CD4-positive, alpha-beta T cell treated with Interferon alpha-2 for 1 hour (primary cell): ENCODE measurements around the gene MYCT1.
"Not testable (repeated sequence)": the region's sequence is repeated elsewhere in the genome, so short reads cannot be mapped to it uniquely, and the experiment has no call there.

Experiments
- DNase-seq, 2 donors: peaks; one replicate each; pipeline ENCODE4 v3.0.0-alpha.2; 2020 to 2022

MYCT1 gene

GRCh38 chr6:152697634-152698033, at the start of gene MYCT1:
TSS of gene MYCT1 (plus strand) at chr6:152697897. CDS start at chr6:152697903, 6 bp downstream.
- DNase-seq = no peak

DNA sequence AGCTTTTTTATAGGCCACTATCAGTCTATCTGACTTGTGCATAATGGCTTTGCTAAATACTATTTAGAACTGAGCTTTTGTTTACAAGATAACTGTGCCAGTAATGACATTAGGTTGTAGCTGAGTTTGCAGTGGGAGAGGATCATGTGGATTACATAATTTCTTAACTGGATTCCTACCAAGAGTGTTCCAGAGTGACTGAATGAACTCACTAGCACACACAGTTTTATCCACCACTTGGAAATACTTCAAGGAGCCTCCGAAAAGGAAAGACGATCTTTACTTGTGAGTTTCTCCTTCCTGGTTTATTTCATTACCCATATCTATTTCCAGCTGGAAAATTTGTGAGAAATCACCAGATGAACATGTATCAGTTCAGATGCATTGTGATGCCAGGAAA, 49.6 kb upstream of the MYCT1 start:
- no peak for DNase-seq

DNA sequence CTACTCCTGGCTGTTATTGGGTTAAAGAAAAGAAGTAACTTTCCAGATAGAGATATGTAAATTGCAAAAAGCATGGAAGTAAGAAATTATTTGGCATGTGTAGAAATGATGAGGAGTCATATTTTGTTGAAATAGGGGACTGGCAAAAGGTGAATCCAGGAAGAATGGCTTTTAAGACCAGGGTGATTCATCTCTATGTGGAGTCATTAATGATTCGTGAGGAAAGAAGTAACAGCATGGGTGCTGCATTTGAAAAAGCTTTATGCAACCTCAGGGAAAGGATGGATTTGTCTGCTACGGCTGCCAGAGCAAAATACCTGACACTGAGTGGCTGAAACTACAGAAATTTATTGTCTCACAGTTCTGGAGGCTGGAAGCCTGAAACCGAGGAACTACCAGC, 45.7 kb upstream of the MYCT1 start:
- no peak for DNase-seq

DNA sequence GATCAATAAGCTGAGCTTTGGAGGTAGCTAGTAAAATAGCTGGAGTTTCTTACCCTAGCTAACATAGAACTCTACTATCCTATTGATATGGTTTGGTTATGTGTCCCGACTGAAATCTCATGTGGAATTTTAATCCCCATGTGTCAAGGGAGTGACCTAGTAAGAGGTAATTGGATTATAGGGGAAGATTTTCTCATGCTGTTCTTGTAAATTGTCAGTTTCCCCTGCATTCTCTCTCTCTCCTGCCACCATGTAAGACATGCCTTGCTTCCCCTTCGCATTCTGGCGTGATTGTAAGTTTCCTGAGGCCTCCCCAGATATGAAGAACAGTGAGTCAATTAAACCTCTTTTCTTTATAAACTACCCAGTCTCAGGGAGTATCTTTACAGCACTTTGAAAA, 35.9 kb upstream of the MYCT1 start:
- no peak for DNase-seq

- DNase-seq = peak in 1 of 2 donors; percentile 9
Measured at GRCh38 chr6:152669895-152670294, 27.8 kb upstream of the MYCT1 start.

- DNase-seq = no peak
Measured at GRCh38 chr6:152671171-152671570, 26.5 kb upstream of the MYCT1 start.

GRCh38 chr6:152673236-152673635, 24.5 kb upstream of the MYCT1 start:
- no peak for DNase-seq

GRCh38 chr6:152680151-152680550, 17.5 kb upstream of the MYCT1 start:
- DNase-seq = no peak

- DNase-seq = no peak
Measured at GRCh38 chr6:152680879-152681517, 16.7 kb upstream of the MYCT1 start.

GRCh38 chr6:152682141-152682540, 15.6 kb upstream of the MYCT1 start:
- DNase-seq = no peak

- not testable (repeated sequence) for DNase-seq
Measured at GRCh38 chr6:152682935-152683334, 14.8 kb upstream of the MYCT1 start.

DNA sequence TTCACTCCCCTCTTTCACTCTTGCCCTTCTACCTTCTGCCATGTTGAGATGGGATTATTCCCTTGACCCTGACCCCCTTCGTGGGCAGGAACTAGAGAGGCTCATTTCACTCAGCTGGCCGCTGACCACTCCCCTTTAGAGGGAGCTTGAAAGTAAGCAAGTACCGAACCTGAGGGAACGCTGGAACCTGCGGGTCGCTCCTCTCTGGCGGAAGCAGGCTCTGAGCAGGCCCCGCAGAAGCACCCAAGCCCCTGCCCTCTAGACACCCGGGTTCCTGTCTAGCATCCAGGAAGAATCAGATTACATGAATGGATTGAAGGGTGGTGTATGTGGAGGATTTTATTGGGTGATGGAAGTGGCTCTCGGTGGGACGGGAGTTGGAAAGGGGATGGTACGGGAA, 11.9 kb upstream of the MYCT1 start:
- DNase-seq = no peak

DNA sequence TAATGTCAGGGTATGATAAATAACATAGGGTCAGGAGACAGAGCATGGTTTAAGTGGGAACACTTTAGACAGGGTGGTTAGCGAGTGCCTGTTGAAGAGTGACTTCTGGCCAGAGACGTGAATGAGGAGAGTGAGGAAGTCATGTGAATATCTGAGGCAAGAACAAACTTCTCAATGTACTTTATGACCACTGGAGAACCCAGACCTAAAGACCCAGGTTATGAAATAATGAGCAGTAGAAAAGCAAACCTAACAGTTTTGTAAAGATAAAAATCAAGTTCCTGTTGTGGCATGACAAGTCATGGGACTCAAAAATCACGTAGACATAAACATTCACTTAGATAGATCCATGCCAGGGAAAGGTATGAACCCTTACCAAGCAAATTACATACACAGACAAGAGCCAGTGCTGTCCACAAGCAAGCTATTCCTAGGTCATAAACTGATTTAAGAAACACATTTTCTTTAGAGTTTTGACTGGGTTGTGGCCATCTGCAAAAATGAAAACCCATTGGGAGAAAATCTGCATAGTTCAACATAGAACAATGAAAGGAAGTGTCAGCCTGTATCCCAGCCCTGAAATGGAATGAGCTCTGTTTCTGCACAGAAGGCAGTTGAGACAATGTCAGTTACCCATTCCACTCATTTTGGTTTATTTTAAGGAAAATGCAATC, 2.2 kb upstream of the MYCT1 start:
- no peak for DNase-seq

DNA sequence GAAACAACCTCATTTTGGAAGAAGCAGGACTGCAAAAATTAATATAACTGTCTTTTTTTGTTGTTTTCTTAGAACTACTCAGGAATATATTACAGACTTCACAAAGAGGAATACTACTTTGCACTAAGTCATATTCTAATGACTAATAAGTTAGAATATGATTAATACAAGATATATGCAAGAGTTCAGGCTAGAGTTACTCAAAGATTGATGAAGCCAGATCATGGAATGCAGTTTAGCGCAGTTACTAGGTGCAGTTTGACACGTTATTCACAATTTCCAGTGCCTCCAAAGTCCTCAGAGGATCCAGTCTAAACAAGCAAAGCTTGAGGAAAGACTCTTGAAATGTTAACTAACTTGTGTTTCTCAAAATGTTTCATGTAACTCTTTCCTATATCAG, 1.2 kb upstream of the MYCT1 start:
- DNase-seq = no peak

DNA sequence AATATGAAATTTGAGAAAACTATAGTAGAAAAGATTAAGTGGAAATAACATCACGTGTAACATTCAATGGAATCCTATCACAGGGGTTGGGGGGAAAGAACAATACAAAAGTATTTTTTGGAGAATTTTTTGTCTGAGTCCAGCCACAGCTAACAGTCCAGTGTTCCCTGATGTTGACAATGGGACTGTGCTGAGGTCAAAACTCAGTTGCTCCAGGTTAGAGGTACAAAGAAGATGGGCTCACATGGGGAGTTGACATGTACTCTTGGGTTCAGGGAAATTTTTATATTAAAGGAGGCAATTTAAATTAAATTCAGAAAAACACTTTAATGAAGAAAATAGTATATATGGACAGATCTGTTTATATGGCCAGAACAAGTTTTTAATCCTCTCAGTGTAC, 995 bp downstream of the MYCT1 start:
- DNase-seq = no peak

GRCh38 chr6:152700427-152700826, 2.7 kb downstream of the MYCT1 start:
- no peak for DNase-seq

DNA sequence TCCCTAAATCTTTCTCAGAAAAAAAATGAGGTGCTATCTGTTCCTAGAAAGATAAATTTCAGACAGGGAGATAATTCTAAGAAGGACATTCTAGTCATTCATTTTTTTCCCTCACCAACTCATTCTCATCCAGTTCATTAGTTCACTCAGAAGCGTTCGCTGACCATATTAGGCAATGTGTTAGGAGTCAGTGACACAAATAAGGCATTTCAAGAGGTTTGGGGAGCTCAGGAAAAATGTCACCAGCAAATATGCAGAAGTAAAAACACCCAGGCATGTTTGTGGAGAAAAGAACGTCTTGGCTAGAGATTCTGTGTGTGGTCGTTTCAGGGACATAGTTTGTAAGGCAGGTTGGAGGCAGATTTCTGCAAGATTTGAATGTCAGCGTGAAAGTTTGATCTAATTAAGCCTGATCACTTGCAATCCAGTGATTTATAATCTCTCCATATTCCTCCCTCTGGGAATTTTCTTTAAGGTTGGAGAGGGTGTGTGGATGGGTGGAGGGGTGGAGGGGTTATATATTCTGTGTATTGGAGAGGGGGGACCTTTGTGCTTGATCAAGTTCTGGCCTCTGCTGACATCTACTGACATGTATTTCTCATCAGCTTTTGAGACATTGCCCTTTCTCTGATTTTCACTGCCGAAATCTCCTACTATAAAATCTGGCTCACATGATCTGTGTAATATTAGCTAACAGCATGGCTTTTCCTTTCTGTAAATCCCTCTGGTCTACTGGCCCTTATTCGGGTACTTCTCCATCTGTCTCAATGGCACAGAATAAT, 3.6 kb downstream of the MYCT1 start:
- no peak for DNase-seq

GRCh38 chr6:152701863-152702401, 4.2 kb downstream of the MYCT1 start:
- DNase-seq = no peak

DNA sequence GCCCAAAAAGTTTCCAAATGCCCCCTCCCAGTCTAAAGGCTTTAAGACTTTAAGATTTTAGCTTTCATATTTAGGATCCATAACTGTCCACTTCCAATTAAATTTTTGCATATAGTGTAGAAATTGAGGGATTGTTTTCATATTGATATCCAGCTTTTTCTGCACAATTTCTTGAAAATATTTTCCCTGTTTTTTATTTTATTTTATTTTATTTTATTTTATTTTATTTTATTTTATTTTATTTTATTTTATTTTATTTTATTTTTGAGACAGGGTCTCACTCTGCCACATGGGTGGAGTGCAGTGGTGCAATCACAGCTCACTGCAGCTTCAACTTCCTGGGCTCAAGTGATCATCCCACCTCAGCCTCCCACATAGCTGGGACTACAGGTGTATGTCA, 6.1 kb downstream of the MYCT1 start:
- not testable (repeated sequence) for DNase-seq

DNA sequence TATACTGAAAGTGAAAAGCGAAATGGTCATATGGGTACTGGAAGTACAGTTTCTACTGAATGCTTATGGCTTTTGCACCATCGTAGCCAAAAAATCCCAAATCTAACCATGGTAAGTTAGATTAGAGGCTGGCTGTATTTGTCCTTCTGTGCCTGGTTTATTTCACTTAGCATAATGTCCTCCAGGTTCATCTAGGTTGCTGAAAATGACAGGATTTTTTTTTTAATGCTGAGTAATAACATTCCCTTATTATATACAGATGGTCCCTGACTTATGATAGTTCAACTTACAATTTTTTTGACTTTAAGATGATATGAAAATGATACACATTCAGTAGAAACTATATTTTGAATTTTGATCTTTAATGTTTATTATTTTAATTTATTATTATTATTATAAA, 7.6 kb downstream of the MYCT1 start:
- DNase-seq = no peak

DNA sequence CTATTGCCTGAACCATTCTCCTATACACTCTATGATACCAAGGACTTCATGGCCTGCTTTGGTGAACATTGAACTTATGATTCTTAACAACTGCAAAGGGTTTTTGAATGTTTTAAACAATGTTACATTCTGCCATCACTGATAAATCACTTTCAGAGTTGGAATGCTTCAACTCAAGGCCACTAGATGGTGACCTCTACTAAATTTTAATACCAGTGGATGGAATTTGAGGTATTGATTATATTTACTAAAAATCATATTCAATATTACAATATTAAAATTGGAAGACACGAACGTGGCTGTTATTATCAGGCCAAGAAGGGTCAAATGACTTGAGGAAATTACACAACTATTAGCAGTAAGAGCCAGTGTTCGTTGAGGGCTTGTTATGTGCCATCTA, 18.6 kb downstream of the MYCT1 start:
- no peak for DNase-seq

DNA sequence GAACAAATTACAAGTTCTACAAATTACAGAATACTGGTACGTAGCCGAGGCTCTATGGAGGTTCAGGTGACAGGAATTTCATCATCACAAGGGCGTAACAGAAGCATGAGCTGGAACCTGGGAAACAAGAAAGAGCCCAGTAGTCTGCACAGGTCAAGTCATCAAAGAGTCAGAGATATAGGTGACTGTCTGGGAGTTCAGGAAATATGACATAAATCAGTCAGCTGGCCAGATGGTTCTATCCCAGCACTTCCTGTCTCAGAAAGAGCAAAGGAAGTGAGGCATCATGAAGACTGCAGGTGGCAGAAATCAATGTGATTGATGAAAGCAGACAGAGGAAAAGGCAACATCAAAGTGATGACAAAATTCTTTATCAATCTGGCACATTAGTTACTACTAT, 23.3 kb downstream of the MYCT1 start:
- DNase-seq = no peak

- no peak for DNase-seq
Measured at GRCh38 chr6:152721956-152722355, 24.3 kb downstream of the MYCT1 start.

DNA sequence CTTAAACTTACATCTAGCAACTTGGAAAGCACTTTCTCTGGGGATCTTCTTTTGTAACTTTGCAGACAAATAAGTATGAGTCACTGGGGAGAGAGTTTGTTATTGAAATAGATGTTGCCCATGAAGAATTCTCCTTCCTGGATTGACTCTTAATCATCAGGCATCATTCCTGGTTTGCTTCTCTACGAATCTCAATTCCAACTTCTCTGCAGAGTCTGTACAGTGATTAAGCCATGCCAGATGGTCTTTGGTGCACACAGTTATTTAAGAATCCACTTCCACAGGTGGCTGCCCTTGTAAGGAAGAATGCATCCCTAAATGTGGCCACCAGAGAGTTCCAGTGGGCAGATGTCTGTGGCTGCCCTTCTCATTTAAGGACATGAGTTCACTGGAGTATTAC, 25.7 kb downstream of the MYCT1 start:
- no peak for DNase-seq
